ENCODE results near the gene STX16. TPM values are rescaled to one million over a fixed set of nuclear protein-coding genes. Genes with fewer than 3 reads are reported as not detected.

STX16 gene
- total RNA-seq, 6 experiments from 2014 or later, result 18.1 to 25.3 (median 22.2) TPM

- no peaks in the 10 kb centered on the region for H3K9me3 ChIP-seq
- WGBS (ENCODE audit: insufficient coverage, low coverage, low lambda C conversion rate, missing lambda C conversion rate), result 58% methylated on average over 10 of the region's 14 CpGs
- no peak overlapping the region for H3K4me3 ChIP-seq
- H3K27me3 ChIP-seq, result no peaks in the 10 kb centered on the region
- TF ChIP-seq CTCF (IDR thresholded peaks at IDR 0.05) (no peak), POLR2A (IDR thresholded peaks at IDR 0.05) (no peak)
- H3K4me1 ChIP-seq, result peaks cover 0 to 17% (median 0%) of the 10 kb centered on the region in 4 donors
- H3K27ac ChIP-seq, result peak overlapping the region in 1 of 3 donors; percentile 12
- ATAC-seq (peak in 1 of 4 donors; percentile 33), DNase-seq (no peak)
- peaks cover 0 to 6% (median 0%) of the 10 kb centered on the region in 4 donors for H3K36me3 ChIP-seq
- intact Hi-C loops (cut with DNase I), result no loop called here
Measured at GRCh38 chr20:58660855-58661597, 9.9 kb downstream of the STX16 start.

- no peak overlapping the region for H3K4me3 ChIP-seq
- DNase-seq (no peak), ATAC-seq (peak in 2 of 4 donors; percentile 36 to 44)
- no peaks in the 10 kb centered on the region for H3K9me3 ChIP-seq
- TF ChIP-seq CTCF (IDR thresholded peaks at IDR 0.05) (no peak), POLR2A (IDR thresholded peaks at IDR 0.05) (no peak)
- peaks cover 0 to 9% (median 0%) of the 10 kb centered on the region in 4 donors for H3K4me1 ChIP-seq
- peak overlapping the region in 1 of 3 donors; percentile 39 for H3K27ac ChIP-seq
- no peaks in the 10 kb centered on the region for H3K27me3 ChIP-seq
- WGBS (ENCODE audit: insufficient coverage, low coverage, low lambda C conversion rate, missing lambda C conversion rate), result 72% methylated on average over 9 of the region's 12 CpGs
- intact Hi-C loops (cut with DNase I), result no loop called here
- H3K36me3 ChIP-seq, result peaks cover 0 to 6% (median 0%) of the 10 kb centered on the region in 4 donors
Measured at GRCh38 chr20:58661598-58662473, 10.8 kb downstream of the STX16 start.

DNA sequence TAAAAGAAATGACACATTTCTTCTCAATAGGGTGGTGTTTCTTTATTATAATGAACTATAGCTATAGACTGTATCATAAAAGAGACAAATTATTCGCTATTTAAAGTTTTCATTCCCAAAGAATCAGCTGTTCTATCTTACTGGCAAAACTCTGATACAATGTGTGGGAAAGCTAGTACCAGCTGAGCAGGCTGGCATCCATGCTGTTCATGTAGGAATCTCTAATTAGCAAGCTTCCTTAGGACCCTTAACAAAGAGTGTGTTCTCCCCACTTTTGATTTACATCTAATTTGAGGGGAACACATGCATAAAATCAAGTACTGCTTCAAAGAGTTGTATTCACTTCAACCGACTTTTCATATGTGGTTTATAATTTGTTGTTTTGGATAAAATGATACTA, 13.2 kb downstream of the STX16 start:
- intact Hi-C loops (cut with DNase I), result no loop called here
- no peak for ATAC-seq

DNA sequence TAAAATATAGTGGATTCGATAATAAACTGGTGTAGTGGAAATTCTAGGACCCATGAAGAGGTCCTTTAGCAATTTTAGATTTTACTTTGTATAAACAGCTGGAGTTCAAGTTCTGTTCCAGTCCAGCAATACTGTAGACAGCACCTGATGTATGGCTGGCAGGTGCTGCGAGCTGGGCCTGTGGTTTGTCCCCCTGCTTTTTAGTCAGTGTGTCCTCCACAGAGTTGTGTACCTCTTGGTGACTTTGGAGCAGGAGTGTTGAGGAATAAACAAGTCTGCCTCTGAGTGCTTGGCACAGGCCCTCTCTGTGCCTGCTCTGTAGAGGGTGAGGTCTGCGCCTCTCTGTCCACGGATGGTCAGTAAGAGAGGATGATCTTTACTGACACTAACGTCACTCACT, 13.8 kb downstream of the STX16 start:
- TF ChIP-seq POLR2A (IDR thresholded peaks at IDR 0.05), result no peak
- no peak for TF ChIP-seq CTCF (IDR thresholded peaks at IDR 0.05)
- Histone ChIP-seq H3K27me3 (no peaks in the 10 kb centered on the region), H3K27ac (no peak overlapping the region), H3K9me3 (no peaks in the 10 kb centered on the region), H3K4me3 (no peak overlapping the region), H3K36me3 (peaks cover 0 to 32% (median 6%) of the 10 kb centered on the region in 4 donors), H3K4me1 (no peaks in the 10 kb centered on the region)
- ATAC-seq (no peak), DNase-seq (no peak)
- WGBS (ENCODE audit: insufficient coverage, low coverage, low lambda C conversion rate, missing lambda C conversion rate), result 100% methylated on average over 2 of the region's 5 CpGs
- intact Hi-C loops (cut with DNase I), result no loop called here

More for the DNA sequence above, 13.2 kb downstream of the STX16 start:
- Histone ChIP-seq H3K27me3 (no peaks in the 10 kb centered on the region), H3K4me1 (no peaks in the 10 kb centered on the region), H3K36me3 (peaks cover 0 to 27% (median 5%) of the 10 kb centered on the region in 4 donors), H3K4me3 (no peak overlapping the region), H3K27ac (no peak overlapping the region), H3K9me3 (no peaks in the 10 kb centered on the region)
- WGBS (ENCODE audit: insufficient coverage, low coverage, low lambda C conversion rate, missing lambda C conversion rate), result 94% methylated on average over 2 of the region's 2 CpGs
- no peak for DNase-seq
- TF ChIP-seq CTCF (IDR thresholded peaks at IDR 0.05) (no peak), POLR2A (IDR thresholded peaks at IDR 0.05) (no peak)
